T47D (cell line): ENCODE data around the gene NELL1.
"Not testable (repeated sequence)": the region's sequence is repeated elsewhere in the genome, so short reads cannot be mapped to it uniquely, and the experiment has no call there.

Experiments used
- DNase-seq, 2 experiments: peaks; one replicate each; pipeline versions ENCODE4 v3.0.0 to v3.0.0-alpha.2; 2011 to 2012; ENCODE audit warnings: low read depth in 1 of 2, low spot score in 1 of 2
- JUND ChIP-seq: IDR thresholded peaks from 2 replicates; pipeline ENCODE4 v1.6.1; 2012; ENCODE audit warnings: low read depth
- in situ Hi-C: cut with HindIII; loops from 2 replicates; pipeline ENCODE4 v1.10.0; 2016; ENCODE audit warnings: low sequenced_read_pairs, low pct_unique_long_range_greater_than_20kb

The NELL1 gene

GRCh38 chr11:21268036-21268435, 598.6 kb downstream of the NELL1 start:
- no peak for TF ChIP-seq JUND
- in situ Hi-C loops = no loop called here
- DNase-seq = no peak

GRCh38 chr11:21272139-21272538, 602.8 kb downstream of the NELL1 start:
- DNase-seq, in situ Hi-C loops: not testable (repeated sequence)

DNA sequence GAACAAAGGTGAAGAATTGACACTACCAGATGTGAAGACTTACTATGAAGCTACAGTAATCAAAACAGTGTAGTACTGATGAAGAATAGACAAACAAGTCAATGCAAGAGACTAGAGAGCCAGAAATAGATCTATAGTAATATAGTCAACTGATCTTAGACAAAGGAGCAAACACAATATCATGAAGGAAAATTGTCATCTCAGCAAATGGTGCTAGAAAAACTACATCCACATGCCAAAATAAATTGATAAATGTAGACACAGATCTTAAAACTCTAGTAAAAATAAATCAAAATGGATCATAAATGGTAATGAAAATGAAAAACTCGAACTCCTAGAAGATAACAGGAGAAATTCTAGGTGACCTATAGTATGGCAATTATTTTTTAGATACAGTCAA, 609.5 kb downstream of the NELL1 start:
- in situ Hi-C loops = no loop called here
- no peak for DNase-seq
- TF ChIP-seq JUND = no peak

DNA sequence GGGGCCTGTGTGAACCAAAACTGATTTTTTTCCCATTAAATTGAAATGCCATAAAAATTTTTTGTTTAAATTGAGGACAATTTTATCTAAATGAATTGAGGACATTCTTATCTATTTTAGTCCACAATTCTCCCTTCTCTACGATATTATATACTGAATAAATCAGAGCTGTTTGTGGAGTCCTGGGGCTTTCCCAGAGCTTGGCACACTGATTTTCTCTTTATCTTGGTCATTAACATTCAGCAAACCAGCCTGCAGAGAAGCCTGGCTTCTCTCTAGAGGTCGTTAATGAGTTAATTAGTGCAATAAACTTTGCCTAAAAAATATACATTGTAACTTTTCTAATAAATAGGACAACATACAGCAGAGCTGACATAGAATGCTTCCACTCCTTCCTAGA, 615.7 kb downstream of the NELL1 start:
- in situ Hi-C loops = no loop called here
- TF ChIP-seq JUND = no peak

DNA sequence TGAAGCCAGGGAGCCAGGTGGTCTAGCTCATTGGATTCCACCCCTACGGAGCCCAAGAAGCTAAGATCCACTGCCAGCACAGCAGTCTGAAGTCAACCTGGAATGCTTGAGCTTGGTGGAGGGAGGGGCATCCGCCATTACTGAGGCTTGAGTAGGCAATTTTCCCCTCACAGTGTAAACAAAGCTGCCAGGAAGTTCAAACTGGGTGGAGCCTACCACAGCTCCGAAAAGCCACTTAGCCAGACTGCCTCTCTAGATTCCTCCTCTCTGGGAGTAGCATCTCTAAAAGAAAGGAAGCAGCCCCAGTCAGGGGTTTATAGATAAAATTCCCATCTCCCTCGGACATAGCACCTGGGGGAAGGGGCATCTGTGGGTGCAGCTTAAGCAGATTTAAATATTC, 620.3 kb downstream of the NELL1 start:
- no peak for DNase-seq
- in situ Hi-C loops = no loop called here

More for the DNA sequence above, 615.7 kb downstream of the NELL1 start:
- no peak for DNase-seq

GRCh38 chr11:21295508-21295907, 626.1 kb downstream of the NELL1 start:
- in situ Hi-C loops = no loop called here
- no peak for TF ChIP-seq JUND
- DNase-seq = no peak

More for the DNA sequence above, 620.3 kb downstream of the NELL1 start:
- no peak for TF ChIP-seq JUND

- TF ChIP-seq JUND = no peak
- no peak for DNase-seq
- in situ Hi-C loops = no loop called here
Measured at GRCh38 chr11:21301981-21302380, 632.6 kb downstream of the NELL1 start.

DNA sequence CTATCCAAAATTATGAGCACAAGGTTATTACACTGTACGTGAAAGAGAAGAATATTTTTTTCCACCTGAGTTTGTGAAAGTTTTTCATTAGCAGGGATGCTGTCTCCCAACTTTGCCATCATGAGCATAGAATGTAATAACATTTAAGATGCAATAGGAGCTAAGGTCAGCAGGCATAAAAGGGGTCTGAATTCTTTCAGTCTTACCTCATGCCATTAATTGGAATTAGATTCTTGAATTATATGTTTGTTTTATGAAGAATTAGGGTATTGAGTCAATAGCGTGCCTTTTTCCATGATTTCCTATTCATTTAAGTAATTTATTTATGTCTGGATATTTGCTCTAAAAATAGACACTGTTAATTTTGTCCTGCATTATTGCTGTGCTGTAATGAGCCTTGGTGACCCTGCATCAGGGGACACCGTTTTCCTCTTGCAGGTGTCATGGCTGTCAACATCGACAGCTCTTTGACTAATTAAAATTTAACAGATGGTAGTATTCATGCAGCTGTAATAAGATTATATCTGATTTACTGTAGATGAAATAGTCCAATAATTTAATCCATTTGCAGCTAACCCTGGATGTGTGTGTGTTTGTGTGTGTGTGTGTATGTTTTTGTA, 637.5 kb downstream of the NELL1 start:
- DNase-seq = no peak
- TF ChIP-seq JUND = no peak
- in situ Hi-C loops = no loop called here

GRCh38 chr11:21307874-21308273, 638.5 kb downstream of the NELL1 start:
- in situ Hi-C loops = no loop called here
- no peak for DNase-seq

GRCh38 chr11:21316591-21316990, 647.2 kb downstream of the NELL1 start:
- TF ChIP-seq JUND = no peak
- no peak for DNase-seq
- in situ Hi-C loops = no loop called here

More at GRCh38 chr11:21307874-21308273, 638.5 kb downstream of the NELL1 start:
- TF ChIP-seq JUND = no peak

DNA sequence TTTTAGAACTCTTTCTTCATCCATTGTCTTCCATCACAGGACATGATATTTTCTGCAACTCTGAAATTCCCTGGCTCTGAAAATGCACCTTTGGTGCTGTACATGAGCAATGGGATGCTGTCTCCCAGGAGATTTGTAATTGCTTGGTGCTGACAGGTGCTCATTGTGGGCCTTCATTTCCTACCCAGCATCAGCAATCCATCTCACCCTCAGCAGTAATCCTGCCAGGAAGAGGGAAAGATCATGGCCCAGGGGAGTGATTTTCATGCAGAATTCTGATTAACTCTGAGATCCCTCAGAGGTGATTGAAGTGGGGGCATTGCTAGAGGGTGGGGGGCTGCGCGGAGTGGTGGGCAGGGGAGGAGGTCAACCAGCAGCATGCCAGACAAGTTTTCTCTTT, 651.7 kb downstream of the NELL1 start:
- TF ChIP-seq JUND = no peak
- in situ Hi-C loops = no loop called here
- no peak for DNase-seq

GRCh38 chr11:21321530-21321929, 652.1 kb downstream of the NELL1 start:
- no peak for DNase-seq
- no peak for TF ChIP-seq JUND
- in situ Hi-C loops = no loop called here

DNA sequence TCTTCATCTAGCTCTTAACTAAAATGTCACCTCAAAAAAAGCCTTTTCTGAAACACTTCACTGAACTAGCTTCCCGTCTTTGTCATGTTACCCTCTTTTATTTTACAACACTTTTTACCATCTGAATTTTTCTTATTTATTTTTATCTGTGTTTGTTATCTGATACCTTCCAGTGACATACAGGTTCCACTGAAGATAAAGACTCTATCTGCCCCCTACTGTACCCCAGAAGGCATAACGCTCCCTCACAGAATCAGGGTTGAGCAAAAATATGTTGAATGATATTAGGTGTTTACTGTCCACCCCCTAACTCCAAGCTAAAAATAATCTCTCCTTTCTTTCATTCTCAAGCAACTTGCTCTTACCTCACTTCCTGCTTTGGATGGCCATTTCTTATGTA, 654.2 kb downstream of the NELL1 start:
- no peak for TF ChIP-seq JUND
- no peak for DNase-seq
- in situ Hi-C loops = no loop called here

DNA sequence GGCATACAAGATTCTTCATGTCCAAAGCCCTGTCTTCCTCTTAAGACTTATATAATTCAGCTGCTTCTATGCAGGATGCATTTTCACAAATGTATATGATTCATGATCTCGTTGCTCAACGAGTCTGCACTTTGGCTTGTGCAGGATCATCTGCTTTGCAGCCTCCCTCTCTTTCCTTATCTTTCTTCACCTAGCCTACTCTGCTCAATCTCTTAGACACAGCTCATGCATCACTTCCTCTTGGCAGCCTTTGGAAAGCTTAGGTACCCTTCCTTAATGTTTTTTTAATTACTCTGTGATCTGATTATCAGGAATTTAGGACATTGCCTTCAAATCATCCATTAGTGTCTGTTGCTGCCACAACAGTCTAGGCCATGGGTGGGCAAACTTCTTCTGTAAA, 673.8 kb downstream of the NELL1 start:
- no peak for DNase-seq
- in situ Hi-C loops = no loop called here
- TF ChIP-seq JUND = no peak

DNA sequence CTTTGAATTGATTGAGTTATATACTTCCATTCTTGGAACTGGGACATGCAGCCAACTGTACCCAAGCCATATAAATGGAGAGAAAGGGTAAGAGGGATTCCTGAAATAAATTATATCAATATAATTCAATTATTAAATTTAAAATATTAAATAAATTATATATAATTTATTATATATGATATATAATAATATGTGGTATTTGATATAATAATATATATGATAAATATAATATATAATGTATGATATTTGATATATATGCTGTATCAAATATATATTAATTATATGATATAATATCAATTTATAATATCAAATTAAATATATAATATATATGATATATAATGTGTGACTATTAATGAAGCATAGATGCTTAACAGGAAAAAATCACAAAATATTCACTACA, 677.0 kb downstream of the NELL1 start:
- in situ Hi-C loops = no loop called here
- TF ChIP-seq JUND = no peak
- no peak for DNase-seq
